HepG2 (cell line): Measurements from ENCODE around the gene ARPC3. TPM values are rescaled to one million over a fixed set of nuclear protein-coding genes. Genes with fewer than 3 reads are reported as not detected.

Experiments used
- DPF2 ChIP-seq: sonication (generic); formaldehyde crosslinking; IDR thresholded peaks from 2 replicates; pipeline ENCODE4 v1.4.0; 2020; ENCODE audit warnings: mild to moderate bottlenecking, low read depth, missing genetic modification reagents, borderline replicate concordance
- E2F2 ChIP-seq: sonication (generic); formaldehyde crosslinking; IDR thresholded peaks from 2 replicates; pipeline ENCODE4 v1.4.0; 2020; ENCODE audit warnings: missing genetic modification reagents, borderline replicate concordance
- HBP1 ChIP-seq: IDR thresholded peaks from 2 replicates; pipeline ENCODE4 v1.6.1; 2016; ENCODE audit warnings: low read depth, control low read depth
- HDAC2 ChIP-seq: sonication (generic); formaldehyde crosslinking; IDR thresholded peaks from 2 replicates; pipeline ENCODE4 v1.4.0; 2020; ENCODE audit warnings: missing genetic modification reagents
- MEIS1 ChIP-seq: sonication (generic); formaldehyde crosslinking; IDR thresholded peaks from 2 replicates; pipeline ENCODE4 v1.9.0; 2021; ENCODE audit warnings: mild to moderate bottlenecking, missing genetic modification reagents, moderate library complexity, borderline replicate concordance
- PAWR ChIP-seq: sonication (generic); formaldehyde crosslinking; IDR thresholded peaks from 2 replicates; pipeline ENCODE4 v1.4.0; 2020; ENCODE audit warnings: missing genetic modification reagents, mild to moderate bottlenecking, borderline replicate concordance
- REST ChIP-seq, 2 experiments: IDR thresholded peaks; 2 replicates each; pipeline ENCODE4 v1.6.1; 2011 to 2012; ENCODE audit warnings: low read length in 2 of 2, borderline replicate concordance in 1 of 2, low read depth in 1 of 2, mild to moderate bottlenecking in 1 of 2, moderate library complexity in 1 of 2
- SMARCC2 ChIP-seq: fragments of 450-650 bp; IDR thresholded peaks from 2 replicates; pipeline ENCODE4 v1.6.1; 2017; ENCODE audit warnings: antibody characterized with exemption, mild to moderate bottlenecking
- SP5 ChIP-seq: IDR thresholded peaks from 2 replicates; pipeline ENCODE4 v1.6.1; 2016; ENCODE audit warnings: low read depth, borderline replicate concordance
- SUZ12 ChIP-seq: fragments of 150-350 bp; IDR thresholded peaks from 2 replicates; pipeline ENCODE4 v1.6.1; 2014; ENCODE audit warnings: low read depth, low read length
- TCF7 ChIP-seq: sonication (generic); IDR thresholded peaks from 2 replicates; pipeline ENCODE4 v1.6.1; 2016; ENCODE audit warnings: antibody characterized with exemption, low read depth
- UBTF ChIP-seq: sonication (generic); formaldehyde crosslinking; IDR thresholded peaks from 2 replicates; pipeline ENCODE4 v1.4.0; 2020; ENCODE audit warnings: mild to moderate bottlenecking, missing genetic modification reagents
- ZBTB44 ChIP-seq: sonication (generic); formaldehyde crosslinking; IDR thresholded peaks from 2 replicates; pipeline ENCODE4 v1.4.0; 2020; ENCODE audit warnings: missing genetic modification reagents
- ZNF143 ChIP-seq: sonication (generic); formaldehyde crosslinking; IDR thresholded peaks from 2 replicates; pipeline ENCODE4 v1.4.0; 2020; ENCODE audit warnings: missing genetic modification reagents
- ZNF484 ChIP-seq: sonication (generic); formaldehyde crosslinking; IDR thresholded peaks from 2 replicates; pipeline ENCODE4 v1.5.1; 2020; ENCODE audit warnings: mild to moderate bottlenecking, low read depth, missing genetic modification reagents, borderline replicate concordance
- ZNF607 ChIP-seq: sonication (generic); formaldehyde crosslinking; IDR thresholded peaks from 2 replicates; pipeline ENCODE4 v1.5.1; 2020; ENCODE audit warnings: missing genetic modification reagents, mild to moderate bottlenecking, borderline replicate concordance
- ZNF775 ChIP-seq: sonication (generic); formaldehyde crosslinking; IDR thresholded peaks from 2 replicates; pipeline ENCODE4 v1.4.0; 2020; ENCODE audit warnings: missing genetic modification reagents, mild to moderate bottlenecking, moderate library complexity, borderline replicate concordance
- ZNF878 ChIP-seq: sonication (generic); formaldehyde crosslinking; IDR thresholded peaks from 2 replicates; pipeline ENCODE4 v1.8.1; 2023; ENCODE audit warnings: mild to moderate bottlenecking, missing genetic modification reagents, moderate library complexity
- polyA plus RNA-seq, 8 experiments: library from polyadenylated mRNA; depleted of rRNA in 3 of 8; stranded (reverse) in 7 of 8; unstranded in 1 of 8; fragments of >200 nt; fragmentation: Illumina TruSeq in 4 of 8; extraction: Trizol in 4 of 8; gene quantifications; 2 replicates each; pipeline versions ENCODE4 v1.2.1 to v1.2.3, GENCODE V29; 2011 to 2016; ENCODE audit warnings: low read depth in 4 of 8, missing spikeins in 1 of 8, mixed read lengths in 1 of 8; ENCODE audit not compliant: insufficient read depth in 1 of 8
- total RNA-seq, 5 experiments: library from RNA; depleted of rRNA; stranded (reverse); fragments of >200 nt; fragmentation: Illumina TruSeq; extraction: Trizol; gene quantifications; 2 replicates each; pipeline ENCODE4 v1.2.3, GENCODE V29; 2016; ENCODE audit warnings: low read depth in 1 of 5

The ARPC3 gene
- total and polyA plus RNA-seq, 2 of the 13 experiments (the other 11 are each of a cell fraction or from before 2014, with no cell fraction given), result 32.7 to 234 TPM

GRCh38 chr12:110403146-110403975 lies 46.8 kb downstream of the ARPC3 start, which contains the start of gene ANAPC7 (continued):
- TF ChIP-seq REST (IDR thresholded peaks at IDR 0.05; ENCODE audit: borderline replicate concordance in 1 of 2, low read depth in 1 of 2, low read length in 2 of 2) (peak in 1 of 2 experiments; percentile 40; a peak in 1 of 4 replicates), E2F2 (CRISPR knock-in tag) (no peak; the same call in 1 of the 2 replicates), TCF7 (no peak), ZBTB44 (CRISPR knock-in tag) (0 out of 2 replicates have a peak, but pooled peaks have one; percentile 40), SUZ12 (no peak), UBTF (CRISPR knock-in tag) (peak; percentile 59; the same call in 1 of the 2 replicates), ZNF775 (CRISPR knock-in tag) (no peak), HDAC2 (peak; percentile 20; the same call in 1 of the 2 replicates), ZNF143 (CRISPR knock-in tag) (no peak), ZNF607 (CRISPR knock-in tag) (no peak), PAWR (no peak), DPF2 (CRISPR knock-in tag) (no peak), MEIS1 (no peak; the same call in 1 of the 2 replicates), HBP1 (no peak; the same call in 1 of the 2 replicates), ZNF878 (CRISPR knock-in tag) (no peak), SMARCC2 (no peak), ZNF484 (no peak), SP5 (CRISPR knock-in tag) (peak; percentile 20; the same call in 1 of the 2 replicates)
